Sigmoid colon (tissue), 4 donors: Measurements from ENCODE around the gene MTPN.

Experiments used
- CTCF ChIP-seq, 4 experiments: fragments of 450-650 bp in 3 of 4; fragments of 200-600 bp in 1 of 4; IDR thresholded peaks; one replicate each; pipeline ENCODE4 v1.5.1; 2016 to 2019; ENCODE audit warnings: antibody characterized with exemption in 4 of 4, mild to moderate bottlenecking in 3 of 4, moderate library complexity in 2 of 4
- EP300 ChIP-seq, 4 donors: sonication (generic); formaldehyde crosslinking; IDR thresholded peaks; one replicate each; pipeline ENCODE4 v1.6.1; 2017; ENCODE audit warnings: antibody characterized with exemption in 4 of 4

GRCh38 chr7:135970682-135971365, 6.3 kb downstream of the MTPN start:
- TF ChIP-seq CTCF (IDR thresholded peaks at IDR 0.05) (no peak), EP300 (IDR thresholded peaks at IDR 0.05) (no peak)
